ENCODE data around the gene MESD.

MESD gene

DNA sequence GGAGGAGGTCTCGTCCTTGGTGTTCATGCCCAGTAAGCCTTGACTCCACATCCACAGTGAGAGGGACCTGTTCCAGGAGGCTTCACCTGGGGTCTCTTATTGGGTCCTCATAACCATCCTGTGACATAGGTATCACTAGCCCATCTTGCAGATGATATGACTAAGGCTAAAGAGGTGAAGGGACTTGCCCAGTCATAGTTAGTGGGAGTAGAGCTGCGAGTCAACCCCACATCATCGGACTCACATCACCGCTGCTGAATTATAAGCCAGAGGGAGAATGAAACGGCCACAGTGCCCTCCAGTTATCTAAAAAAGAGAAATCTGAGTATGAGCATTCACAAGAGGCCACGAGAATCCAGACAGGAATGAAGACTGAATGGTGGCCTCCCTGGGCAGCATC, 66.0 kb downstream of the MESD start:
- no peaks in the 10 kb centered on the region for H3K9me3 ChIP-seq (ENCODE audit: control insufficient read depth in 5 of 5, low read length in 5 of 5)
- peaks cover 0 to 9% (median 5%) of the 10 kb centered on the region in 5 donors for H3K4me1 ChIP-seq (ENCODE audit: control insufficient read depth in 5 of 5, insufficient read depth in 5 of 5, low read length in 5 of 5)
- H3K4me3 ChIP-seq (ENCODE audit: low read depth in 1 of 5, low read length in 5 of 5): no peak overlapping the region
- H3K27me3 ChIP-seq (ENCODE audit: control insufficient read depth in 5 of 5, insufficient read depth in 4 of 5, low read length in 5 of 5): no peaks in the 10 kb centered on the region
- no peak overlapping the region for H3K9ac ChIP-seq (ENCODE audit: low read length in 5 of 5)
- H3K27ac ChIP-seq (ENCODE audit: low read depth, low read length): no peak overlapping the region
- H3K36me3 ChIP-seq (ENCODE audit: control insufficient read depth in 5 of 5, insufficient read depth in 5 of 5, low read length in 5 of 5): peaks cover 0 to 12% (median 3%) of the 10 kb centered on the region in 5 donors

DNA sequence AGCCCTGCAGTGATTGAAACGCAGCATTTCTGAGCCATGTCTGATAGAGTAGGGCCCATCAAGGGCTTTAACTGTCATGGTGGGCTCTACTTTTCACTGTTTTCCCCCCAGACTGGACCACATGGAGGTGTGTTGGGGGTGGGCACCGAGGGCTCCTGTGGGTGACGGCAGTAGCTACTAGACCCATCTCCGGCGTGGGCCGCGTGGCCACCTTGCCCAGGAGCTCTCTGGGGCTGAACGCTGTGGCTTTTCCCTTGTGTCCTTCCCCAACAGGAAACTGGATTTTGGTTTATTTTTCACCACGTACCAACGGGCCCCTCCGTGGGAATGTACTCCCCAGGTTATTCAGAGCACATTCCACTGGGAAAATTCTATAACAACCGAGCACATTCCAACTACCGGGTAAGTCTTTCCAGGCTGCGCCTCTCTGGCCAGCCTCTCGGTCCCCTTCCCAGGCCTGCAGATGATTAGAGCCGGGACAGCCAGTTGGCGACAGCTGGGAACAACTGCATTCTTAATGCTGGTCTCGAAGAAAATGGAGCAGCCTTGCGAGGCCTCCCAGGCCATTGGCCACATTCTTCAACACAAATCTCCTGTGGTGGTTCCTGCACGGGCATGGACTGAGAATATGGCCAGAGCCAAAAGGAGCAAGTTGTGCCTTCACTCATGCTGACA, 67.7 kb downstream of the MESD start:
- Histone ChIP-seq H3K9ac (ENCODE audit: low read length in 5 of 5) (no peak overlapping the region), H3K27me3 (ENCODE audit: control insufficient read depth in 5 of 5, insufficient read depth in 4 of 5, low read length in 5 of 5) (no peaks in the 10 kb centered on the region), H3K36me3 (ENCODE audit: control insufficient read depth in 5 of 5, insufficient read depth in 5 of 5, low read length in 5 of 5) (peaks cover 0 to 12% (median 3%) of the 10 kb centered on the region in 5 donors), H3K27ac (ENCODE audit: low read depth, low read length) (no peak overlapping the region), H3K4me1 (ENCODE audit: control insufficient read depth in 5 of 5, insufficient read depth in 5 of 5, low read length in 5 of 5) (peaks cover 0 to 9% (median 5%) of the 10 kb centered on the region in 5 donors), H3K9me3 (ENCODE audit: control insufficient read depth in 5 of 5, low read length in 5 of 5) (no peaks in the 10 kb centered on the region), H3K4me3 (ENCODE audit: low read depth in 1 of 5, low read length in 5 of 5) (no peak overlapping the region)

DNA sequence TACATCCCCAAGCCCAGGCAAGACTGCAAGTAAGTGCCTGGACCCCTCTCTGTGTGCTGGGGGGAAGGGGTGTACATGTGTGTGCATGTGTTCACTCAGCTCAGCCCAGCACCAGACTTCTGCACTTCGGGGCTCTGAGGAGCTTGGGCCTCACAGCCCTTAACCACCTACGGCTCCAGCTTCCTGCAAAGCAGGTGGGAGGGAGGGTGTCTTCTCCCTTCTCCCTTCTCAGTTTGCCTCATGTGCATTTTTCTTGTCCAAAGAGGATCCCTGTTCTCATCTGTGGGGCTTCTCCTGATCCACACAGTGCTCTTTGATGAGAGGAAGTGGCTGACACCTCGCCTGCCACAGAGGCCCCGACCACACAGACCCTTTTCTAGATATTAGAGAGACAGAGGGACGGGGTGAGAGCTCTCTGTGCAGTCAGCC, 69.3 kb downstream of the MESD start:
- Histone ChIP-seq H3K4me3 (ENCODE audit: low read depth in 1 of 5, low read length in 5 of 5) (no peak overlapping the region), H3K9ac (ENCODE audit: low read length in 5 of 5) (no peak overlapping the region), H3K36me3 (ENCODE audit: control insufficient read depth in 5 of 5, insufficient read depth in 5 of 5, low read length in 5 of 5) (peaks cover 0 to 12% (median 3%) of the 10 kb centered on the region in 5 donors), H3K4me1 (ENCODE audit: control insufficient read depth in 5 of 5, insufficient read depth in 5 of 5, low read length in 5 of 5) (no peaks in the 10 kb centered on the region), H3K27ac (ENCODE audit: low read depth, low read length) (no peak overlapping the region), H3K9me3 (ENCODE audit: control insufficient read depth in 5 of 5, low read length in 5 of 5) (no peaks in the 10 kb centered on the region), H3K27me3 (ENCODE audit: control insufficient read depth in 5 of 5, insufficient read depth in 4 of 5, low read length in 5 of 5) (no peaks in the 10 kb centered on the region)

DNA sequence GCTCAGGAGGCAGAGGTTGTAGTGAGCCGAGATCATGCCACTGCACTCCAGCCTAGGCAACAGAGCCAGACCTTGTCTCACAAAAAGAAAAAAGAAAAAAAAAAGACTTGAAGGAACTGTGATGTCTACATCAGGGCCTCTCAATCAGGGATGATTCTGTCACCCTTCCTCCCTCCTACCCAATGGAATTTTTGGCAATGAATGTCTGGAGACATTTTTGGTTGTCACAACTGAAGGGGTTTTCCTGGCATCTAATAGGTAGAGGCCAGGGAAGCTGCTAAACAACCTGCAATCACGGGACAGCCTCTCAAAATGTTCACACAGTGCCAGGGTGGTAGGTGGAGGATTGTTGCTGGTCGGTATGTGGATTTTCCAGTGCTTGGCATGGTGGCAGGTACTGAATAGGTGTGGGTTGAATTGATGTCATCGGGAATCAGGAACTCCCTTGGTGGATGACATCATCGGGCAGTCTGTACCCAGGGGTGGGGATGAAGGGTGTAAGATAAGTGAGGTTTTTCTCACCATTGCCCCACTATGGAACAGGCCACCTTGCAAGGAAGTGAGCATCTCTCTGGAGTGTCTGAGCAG, 71.3 kb downstream of the MESD start:
- H3K36me3 ChIP-seq (ENCODE audit: control insufficient read depth in 5 of 5, insufficient read depth in 5 of 5, low read length in 5 of 5): peaks cover 0 to 8% (median 3%) of the 10 kb centered on the region in 5 donors
- no peak overlapping the region for H3K4me3 ChIP-seq (ENCODE audit: low read depth in 1 of 5, low read length in 5 of 5)
- no peak overlapping the region for H3K9ac ChIP-seq (ENCODE audit: low read length in 5 of 5)
- no peaks in the 10 kb centered on the region for H3K9me3 ChIP-seq (ENCODE audit: control insufficient read depth in 5 of 5, low read length in 5 of 5)
- H3K4me1 ChIP-seq (ENCODE audit: control insufficient read depth in 5 of 5, insufficient read depth in 5 of 5, low read length in 5 of 5): no peaks in the 10 kb centered on the region
- H3K27ac ChIP-seq (ENCODE audit: low read depth, low read length): no peak overlapping the region
- H3K27me3 ChIP-seq (ENCODE audit: control insufficient read depth in 5 of 5, insufficient read depth in 4 of 5, low read length in 5 of 5): no peaks in the 10 kb centered on the region

DNA sequence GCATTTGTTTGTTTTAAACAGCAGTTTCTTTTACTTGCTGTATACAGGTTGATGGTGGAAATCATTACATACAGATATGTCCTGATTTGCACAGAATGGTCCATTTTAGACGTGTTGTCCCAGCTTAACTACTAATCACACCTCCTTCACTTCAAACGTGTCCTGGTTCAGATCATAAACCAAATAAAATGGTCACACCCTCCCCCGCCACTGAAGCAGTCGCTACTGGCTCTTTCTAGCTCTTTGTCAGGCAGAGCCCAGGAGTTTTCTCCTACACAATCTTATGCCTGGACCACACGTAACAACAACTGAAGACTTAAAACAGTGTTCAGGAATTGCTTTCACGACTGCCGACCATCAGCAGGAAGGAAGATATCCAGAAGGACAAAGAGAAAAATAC, 73.6 kb downstream of the MESD start:
- Histone ChIP-seq H3K27ac (ENCODE audit: low read depth, low read length) (no peak overlapping the region), H3K4me3 (ENCODE audit: low read depth in 1 of 5, low read length in 5 of 5) (no peak overlapping the region), H3K9me3 (ENCODE audit: control insufficient read depth in 5 of 5, low read length in 5 of 5) (no peaks in the 10 kb centered on the region), H3K27me3 (ENCODE audit: control insufficient read depth in 5 of 5, insufficient read depth in 4 of 5, low read length in 5 of 5) (no peaks in the 10 kb centered on the region), H3K4me1 (ENCODE audit: control insufficient read depth in 5 of 5, insufficient read depth in 5 of 5, low read length in 5 of 5) (no peaks in the 10 kb centered on the region), H3K36me3 (ENCODE audit: control insufficient read depth in 5 of 5, insufficient read depth in 5 of 5, low read length in 5 of 5) (peaks cover 0 to 1% (median 0%) of the 10 kb centered on the region in 5 donors), H3K9ac (ENCODE audit: low read length in 5 of 5) (no peak overlapping the region)

DNA sequence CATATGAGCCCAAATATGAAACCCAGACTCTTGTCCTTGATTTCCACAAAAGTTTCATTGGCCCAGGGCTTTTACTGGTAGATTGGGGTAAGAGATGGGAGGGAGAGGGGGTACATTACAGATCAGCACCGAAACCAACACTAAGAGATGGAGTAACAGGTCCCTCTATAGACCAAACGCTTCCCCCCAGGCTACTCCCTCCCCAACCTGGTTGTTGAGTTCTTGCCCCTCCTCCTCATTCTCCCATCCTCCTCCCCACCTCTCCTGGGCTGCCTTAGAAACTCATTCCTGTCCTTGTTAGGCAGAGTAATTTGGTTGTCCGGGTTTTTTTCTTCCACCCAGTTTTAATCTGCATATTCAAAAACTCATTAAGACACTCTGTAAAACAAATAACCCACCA, 74.1 kb downstream of the MESD start:
- Histone ChIP-seq H3K9me3 (ENCODE audit: control insufficient read depth in 5 of 5, low read length in 5 of 5) (no peaks in the 10 kb centered on the region), H3K27ac (ENCODE audit: low read depth, low read length) (no peak overlapping the region)

DNA sequence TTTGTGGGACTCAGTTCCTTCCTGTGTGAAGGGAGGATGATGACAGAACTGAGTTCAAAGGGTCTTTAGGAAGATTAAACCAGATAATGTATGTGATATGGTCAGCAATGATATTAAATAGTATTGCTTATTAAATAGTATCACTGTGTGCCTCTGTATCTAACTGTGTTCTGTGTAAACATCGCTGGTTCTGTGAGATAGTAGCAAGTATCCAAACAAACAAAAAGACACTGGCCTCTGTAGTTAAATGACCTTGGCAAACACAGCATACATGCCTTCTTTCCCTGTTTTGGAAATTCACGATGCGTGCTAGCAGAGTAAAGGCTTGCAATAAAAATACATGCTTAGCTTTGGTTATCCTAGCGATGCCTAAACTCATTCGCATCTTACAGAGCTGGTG, 76.1 kb downstream of the MESD start:
- no peak overlapping the region for H3K9ac ChIP-seq (ENCODE audit: low read length in 5 of 5)
- H3K9me3 ChIP-seq (ENCODE audit: control insufficient read depth in 5 of 5, low read length in 5 of 5): peaks cover 0 to 6% (median 0%) of the 10 kb centered on the region in 5 donors
- no peak overlapping the region for H3K4me3 ChIP-seq (ENCODE audit: low read depth in 1 of 5, low read length in 5 of 5)
- no peaks in the 10 kb centered on the region for H3K27me3 ChIP-seq (ENCODE audit: control insufficient read depth in 5 of 5, insufficient read depth in 4 of 5, low read length in 5 of 5)
- H3K27ac ChIP-seq (ENCODE audit: low read depth, low read length): no peak overlapping the region
- no peaks in the 10 kb centered on the region for H3K4me1 ChIP-seq (ENCODE audit: control insufficient read depth in 5 of 5, insufficient read depth in 5 of 5, low read length in 5 of 5)
- H3K36me3 ChIP-seq (ENCODE audit: control insufficient read depth in 5 of 5, insufficient read depth in 5 of 5, low read length in 5 of 5): peaks cover 0 to 15% (median 9%) of the 10 kb centered on the region in 5 donors

More for the DNA sequence above, 74.1 kb downstream of the MESD start:
- Histone ChIP-seq H3K27me3 (ENCODE audit: control insufficient read depth in 5 of 5, insufficient read depth in 4 of 5, low read length in 5 of 5) (no peaks in the 10 kb centered on the region), H3K36me3 (ENCODE audit: control insufficient read depth in 5 of 5, insufficient read depth in 5 of 5, low read length in 5 of 5) (peaks cover 0 to 5% (median 2%) of the 10 kb centered on the region in 5 donors), H3K4me1 (ENCODE audit: control insufficient read depth in 5 of 5, insufficient read depth in 5 of 5, low read length in 5 of 5) (no peaks in the 10 kb centered on the region), H3K9ac (ENCODE audit: low read length in 5 of 5) (no peak overlapping the region), H3K4me3 (ENCODE audit: low read depth in 1 of 5, low read length in 5 of 5) (no peak overlapping the region)

DNA sequence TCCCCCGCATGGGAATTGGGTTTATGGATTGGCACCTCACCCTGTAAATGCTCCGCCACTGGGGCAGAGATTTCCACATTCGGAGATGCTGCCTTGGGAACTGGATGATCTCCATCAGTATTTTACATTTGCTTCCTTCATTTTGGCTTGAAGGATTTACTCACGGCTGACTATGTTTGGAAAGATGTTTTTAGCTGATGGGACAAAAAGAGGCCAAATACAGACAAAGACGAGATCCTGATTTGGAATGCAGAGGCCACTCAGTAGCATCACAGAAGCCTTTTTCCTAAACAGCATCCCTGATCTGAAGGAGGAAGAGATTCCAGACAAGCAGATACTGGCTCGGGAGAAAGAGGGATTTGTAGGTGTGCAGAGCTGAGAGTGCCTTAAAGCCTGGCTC, 76.9 kb downstream of the MESD start:
- Histone ChIP-seq H3K9me3 (ENCODE audit: control insufficient read depth in 5 of 5, low read length in 5 of 5) (peaks cover 0 to 6% (median 0%) of the 10 kb centered on the region in 5 donors), H3K4me3 (ENCODE audit: low read depth in 1 of 5, low read length in 5 of 5) (no peak overlapping the region), H3K36me3 (ENCODE audit: control insufficient read depth in 5 of 5, insufficient read depth in 5 of 5, low read length in 5 of 5) (peaks cover 0 to 21% (median 9%) of the 10 kb centered on the region in 5 donors), H3K27me3 (ENCODE audit: control insufficient read depth in 5 of 5, insufficient read depth in 4 of 5, low read length in 5 of 5) (no peaks in the 10 kb centered on the region), H3K27ac (ENCODE audit: low read depth, low read length) (no peak overlapping the region), H3K4me1 (ENCODE audit: control insufficient read depth in 5 of 5, insufficient read depth in 5 of 5, low read length in 5 of 5) (no peaks in the 10 kb centered on the region), H3K9ac (ENCODE audit: low read length in 5 of 5) (no peak overlapping the region)

DNA sequence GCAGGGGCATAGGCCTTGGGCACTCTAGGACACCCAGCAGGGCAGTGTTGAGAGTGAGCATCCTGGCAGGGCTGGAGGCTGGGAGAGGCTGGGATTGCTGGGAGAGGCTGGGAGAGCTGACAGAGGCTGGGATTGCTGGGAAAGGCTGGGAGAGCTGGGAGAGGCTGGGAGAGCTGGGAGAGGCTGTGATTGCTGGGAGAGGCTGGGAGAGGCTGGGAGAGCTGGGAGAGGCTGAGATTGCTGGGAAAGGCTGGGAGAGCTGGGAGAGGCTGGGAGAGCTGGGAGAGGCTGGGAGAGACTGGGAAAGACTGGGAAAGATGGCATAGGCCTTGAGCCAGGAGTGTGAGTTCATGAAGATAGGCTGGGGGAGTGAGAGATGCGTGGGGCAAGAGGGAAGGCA, 77.8 kb downstream of the MESD start:
- Histone ChIP-seq H3K36me3 (ENCODE audit: control insufficient read depth in 5 of 5, insufficient read depth in 5 of 5, low read length in 5 of 5) (peaks cover 0 to 21% (median 9%) of the 10 kb centered on the region in 5 donors), H3K27ac (ENCODE audit: low read depth, low read length) (no peak overlapping the region), H3K4me3 (ENCODE audit: low read depth in 1 of 5, low read length in 5 of 5) (no peak overlapping the region), H3K4me1 (ENCODE audit: control insufficient read depth in 5 of 5, insufficient read depth in 5 of 5, low read length in 5 of 5) (no peaks in the 10 kb centered on the region), H3K9ac (ENCODE audit: low read length in 5 of 5) (no peak overlapping the region), H3K27me3 (ENCODE audit: control insufficient read depth in 5 of 5, insufficient read depth in 4 of 5, low read length in 5 of 5) (no peaks in the 10 kb centered on the region), H3K9me3 (ENCODE audit: control insufficient read depth in 5 of 5, low read length in 5 of 5) (peaks cover 0 to 6% (median 0%) of the 10 kb centered on the region in 5 donors)

DNA sequence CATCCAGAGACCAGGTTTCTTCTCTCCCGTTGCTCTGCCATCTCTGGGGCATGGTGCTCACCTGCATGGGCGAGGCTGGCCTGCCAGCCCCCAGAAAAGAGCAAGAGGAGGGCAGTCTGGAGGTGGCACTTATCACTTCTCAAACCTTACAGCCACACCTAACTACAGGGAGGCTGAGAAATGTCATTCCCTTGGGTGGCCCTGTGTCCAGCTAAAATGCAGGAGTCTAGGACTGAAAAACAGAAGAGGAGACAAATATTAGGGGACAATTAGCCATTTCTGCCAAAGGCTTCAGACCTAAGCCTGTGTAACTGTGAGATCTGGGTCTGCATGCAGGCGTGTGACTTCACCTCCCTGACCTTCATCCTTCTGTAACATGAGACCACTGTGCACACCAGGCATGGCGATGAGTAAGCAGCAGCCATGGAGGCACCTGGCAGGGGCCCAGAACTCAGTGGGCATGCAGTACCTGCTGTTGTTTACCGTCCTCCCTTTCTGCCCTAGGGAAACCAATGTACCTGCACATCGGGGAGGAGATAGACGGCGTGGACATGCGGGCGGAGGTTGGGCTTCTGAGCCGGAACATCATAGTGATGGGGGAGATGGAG, 83.4 kb downstream of the MESD start:
- no peak overlapping the region for H3K4me3 ChIP-seq (ENCODE audit: low read depth in 1 of 5, low read length in 5 of 5)
- no peaks in the 10 kb centered on the region for H3K27me3 ChIP-seq (ENCODE audit: control insufficient read depth in 5 of 5, insufficient read depth in 4 of 5, low read length in 5 of 5)
- peaks cover 0 to 26% (median 12%) of the 10 kb centered on the region in 5 donors for H3K36me3 ChIP-seq (ENCODE audit: control insufficient read depth in 5 of 5, insufficient read depth in 5 of 5, low read length in 5 of 5)
- no peak overlapping the region for H3K27ac ChIP-seq (ENCODE audit: low read depth, low read length)
- no peak overlapping the region for H3K9ac ChIP-seq (ENCODE audit: low read length in 5 of 5)
- H3K4me1 ChIP-seq (ENCODE audit: control insufficient read depth in 5 of 5, insufficient read depth in 5 of 5, low read length in 5 of 5): peaks cover 0 to 3% (median 0%) of the 10 kb centered on the region in 5 donors
- peaks cover 0 to 6% (median 0%) of the 10 kb centered on the region in 5 donors for H3K9me3 ChIP-seq (ENCODE audit: control insufficient read depth in 5 of 5, low read length in 5 of 5)
